Measurements from ENCODE around the gene ITPR1.

The ITPR1 gene

GRCh38 chr3:4599612-4600011, 106.5 kb downstream of the ITPR1 start:
- DNase-seq, result no peak

- DNase-seq, result no peak
Measured at GRCh38 chr3:4600493-4600892, 107.3 kb downstream of the ITPR1 start.

- DNase-seq, result no peak
Measured at GRCh38 chr3:4601892-4602291, 108.7 kb downstream of the ITPR1 start.

GRCh38 chr3:4604693-4605092, 111.5 kb downstream of the ITPR1 start:
- no peak for DNase-seq

GRCh38 chr3:4606911-4607310, 113.8 kb downstream of the ITPR1 start:
- no peak for DNase-seq

- DNase-seq, result no peak
Measured at GRCh38 chr3:4613366-4613765, 120.2 kb downstream of the ITPR1 start.

- DNase-seq, result no peak
Measured at GRCh38 chr3:4614070-4614469, 120.9 kb downstream of the ITPR1 start.

GRCh38 chr3:4614927-4615326, 121.8 kb downstream of the ITPR1 start:
- DNase-seq, result no peak

- DNase-seq, result no peak
Measured at GRCh38 chr3:4615750-4616149, 122.6 kb downstream of the ITPR1 start.

- no peak for DNase-seq
Measured at GRCh38 chr3:4623421-4623999, 130.4 kb downstream of the ITPR1 start.

GRCh38 chr3:4627651-4628375, 134.7 kb downstream of the ITPR1 start:
- no peak for DNase-seq

- DNase-seq, result no peak
Measured at GRCh38 chr3:4629095-4630007, 136.2 kb downstream of the ITPR1 start.

- DNase-seq, result peak in 1 of 2 experiments; percentile 52
Measured at GRCh38 chr3:4633078-4634004, 140.2 kb downstream of the ITPR1 start.

- DNase-seq, result no peak
Measured at GRCh38 chr3:4634894-4635293, 141.7 kb downstream of the ITPR1 start.

GRCh38 chr3:4637265-4637664, 144.1 kb downstream of the ITPR1 start:
- DNase-seq, result no peak

- DNase-seq, result no peak
Measured at GRCh38 chr3:4641863-4642563, 148.9 kb downstream of the ITPR1 start.

GRCh38 chr3:4642611-4643010, 149.5 kb downstream of the ITPR1 start:
- DNase-seq, result no peak

GRCh38 chr3:4643904-4644547, 150.9 kb downstream of the ITPR1 start:
- no peak for DNase-seq

GRCh38 chr3:4644951-4645350, 151.8 kb downstream of the ITPR1 start:
- DNase-seq, result no peak

- no peak for DNase-seq
Measured at GRCh38 chr3:4645468-4645867, 152.3 kb downstream of the ITPR1 start.

GRCh38 chr3:4647411-4647810, 154.3 kb downstream of the ITPR1 start:
- DNase-seq, result no peak

All from SHP77 (cell line).